ENCODE measurements around the gene SEMA5A. TPM values are rescaled to one million over a fixed set of nuclear protein-coding genes. Genes with fewer than 3 reads are reported as not detected.

SEMA5A gene
- total and polyA plus RNA-seq, 7 donors: 0.24 to 3.9 (median 0.66) TPM

GRCh38 chr5:9335754-9336495 is 209.9 kb downstream of the SEMA5A start:
- intact Hi-C loops (cut with DNase I): no loop called here
- TF ChIP-seq, protein P1, sequence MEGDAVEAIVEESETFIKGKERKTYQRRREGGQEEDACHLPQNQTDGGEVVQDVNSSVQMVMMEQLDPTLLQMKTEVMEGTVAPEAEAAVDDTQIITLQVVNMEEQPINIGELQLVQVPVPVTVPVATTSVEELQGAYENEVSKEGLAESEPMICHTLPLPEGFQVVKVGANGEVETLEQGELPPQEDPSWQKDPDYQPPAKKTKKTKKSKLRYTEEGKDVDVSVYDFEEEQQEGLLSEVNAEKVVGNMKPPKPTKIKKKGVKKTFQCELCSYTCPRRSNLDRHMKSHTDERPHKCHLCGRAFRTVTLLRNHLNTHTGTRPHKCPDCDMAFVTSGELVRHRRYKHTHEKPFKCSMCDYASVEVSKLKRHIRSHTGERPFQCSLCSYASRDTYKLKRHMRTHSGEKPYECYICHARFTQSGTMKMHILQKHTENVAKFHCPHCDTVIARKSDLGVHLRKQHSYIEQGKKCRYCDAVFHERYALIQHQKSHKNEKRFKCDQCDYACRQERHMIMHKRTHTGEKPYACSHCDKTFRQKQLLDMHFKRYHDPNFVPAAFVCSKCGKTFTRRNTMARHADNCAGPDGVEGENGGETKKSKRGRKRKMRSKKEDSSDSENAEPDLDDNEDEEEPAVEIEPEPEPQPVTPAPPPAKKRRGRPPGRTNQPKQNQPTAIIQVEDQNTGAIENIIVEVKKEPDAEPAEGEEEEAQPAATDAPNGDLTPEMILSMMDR (IDR thresholded peaks at IDR 0.05): no peak
- no peaks in the 10 kb centered on the region for H3K9me3 ChIP-seq
- H3K4me1 ChIP-seq: no peaks in the 10 kb centered on the region
- WGBS, 3 donors: 83 to 94% (median 84%) methylated on average over 2 of the region's 2 CpGs
- H3K36me3 ChIP-seq (ENCODE audit: insufficient read depth in 1 of 2, low read depth in 1 of 2): no peaks in the 10 kb centered on the region
- no peak for ATAC-seq
- no peaks in the 10 kb centered on the region for H3K27me3 ChIP-seq (ENCODE audit: insufficient read depth in 3 of 3, low read length in 2 of 3)
- DNase-seq: no peak
- no peak overlapping the region for H3K4me3 ChIP-seq
- no peak overlapping the region for H3K27ac ChIP-seq

- Histone ChIP-seq H3K27ac (no peak overlapping the region), H3K9me3 (no peaks in the 10 kb centered on the region), H3K27me3 (ENCODE audit: insufficient read depth in 3 of 3, low read length in 2 of 3) (no peaks in the 10 kb centered on the region), H3K36me3 (ENCODE audit: insufficient read depth in 1 of 2, low read depth in 1 of 2) (no peaks in the 10 kb centered on the region), H3K4me3 (no peak overlapping the region), H3K4me1 (no peaks in the 10 kb centered on the region)
- WGBS, 3 donors: 87 to 95% (median 87%) methylated on average over 2 of the region's 2 CpGs
- TF ChIP-seq, protein P1 (IDR thresholded peaks at IDR 0.05): no peak
- ATAC-seq (no peak), DNase-seq (no peak)
- intact Hi-C loops (cut with DNase I): no loop called here
These were observed 210.6 kb downstream of the SEMA5A start for GRCh38 chr5:9335269-9335668.

DNA sequence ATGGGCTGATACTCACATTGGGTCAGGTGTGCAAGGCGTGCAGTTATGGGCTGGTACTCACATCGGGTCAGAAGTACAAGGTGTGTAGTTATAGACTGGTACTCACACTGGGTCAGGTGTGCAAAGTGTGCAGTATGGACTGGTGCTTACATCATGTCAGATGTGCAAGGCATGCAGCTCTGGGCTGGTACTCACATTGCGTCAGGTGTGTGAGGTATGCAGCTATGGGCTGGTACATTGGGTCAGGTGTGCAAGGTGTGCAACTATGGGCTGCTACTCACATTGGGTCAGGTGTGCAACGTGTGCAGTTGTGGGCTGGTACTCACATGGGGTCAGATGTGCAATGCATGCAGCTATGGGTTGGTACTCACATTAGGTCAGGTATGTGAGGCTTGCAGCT is 213.8 kb downstream of the SEMA5A start:
- Histone ChIP-seq H3K36me3 (ENCODE audit: insufficient read depth in 1 of 2, low read depth in 1 of 2) (no peaks in the 10 kb centered on the region), H3K9me3 (no peaks in the 10 kb centered on the region), H3K27ac (no peak overlapping the region), H3K4me1 (no peaks in the 10 kb centered on the region), H3K4me3 (no peak overlapping the region), H3K27me3 (ENCODE audit: insufficient read depth in 3 of 3, low read length in 2 of 3) (no peaks in the 10 kb centered on the region)
- ATAC-seq: no peak
- DNase-seq: no peak
- intact Hi-C loops (cut with DNase I): no loop called here
- TF ChIP-seq, protein P1 (IDR thresholded peaks at IDR 0.05): no peak
- WGBS, 3 donors: 88 to 97% (median 88%) methylated on average over 4 of the region's 4 CpGs

DNA sequence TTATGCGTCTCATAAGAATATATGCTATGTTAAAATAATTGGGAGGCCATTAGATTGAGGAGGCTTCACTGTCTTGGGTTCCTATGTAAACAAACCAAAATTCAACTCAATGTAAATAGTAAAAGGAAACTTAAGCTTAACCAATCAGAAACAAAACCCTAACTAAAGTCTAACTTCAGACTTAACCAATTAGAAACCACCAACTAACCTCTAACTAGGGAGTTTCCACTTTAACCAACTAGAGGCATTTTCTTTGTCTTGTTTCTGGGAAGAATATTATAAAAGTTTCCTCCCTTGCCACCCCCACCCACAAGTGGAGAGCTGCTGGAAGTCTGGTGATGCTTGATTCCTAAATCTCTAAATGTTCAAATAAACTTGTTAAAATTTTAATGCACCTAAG is 214.5 kb downstream of the SEMA5A start:
- intact Hi-C loops (cut with DNase I): no loop called here
- no peak overlapping the region for H3K4me3 ChIP-seq
- TF ChIP-seq, protein P1 (IDR thresholded peaks at IDR 0.05): no peak
- H3K27me3 ChIP-seq (ENCODE audit: insufficient read depth in 3 of 3, low read length in 2 of 3): no peaks in the 10 kb centered on the region
- H3K4me1 ChIP-seq: no peaks in the 10 kb centered on the region
- H3K36me3 ChIP-seq (ENCODE audit: insufficient read depth in 1 of 2, low read depth in 1 of 2): no peaks in the 10 kb centered on the region
- WGBS, 3 donors: 42 to 94% (median 93%) methylated on average over 1 of the region's 1 CpG
- H3K27ac ChIP-seq: no peak overlapping the region
- DNase-seq: no peak
- H3K9me3 ChIP-seq: no peaks in the 10 kb centered on the region
- ATAC-seq: no peak

- no peaks in the 10 kb centered on the region for H3K27me3 ChIP-seq (ENCODE audit: insufficient read depth in 3 of 3, low read length in 2 of 3)
- TF ChIP-seq, protein P1 (IDR thresholded peaks at IDR 0.05): no peak
- intact Hi-C loops (cut with DNase I): no loop called here
- no peaks in the 10 kb centered on the region for H3K36me3 ChIP-seq (ENCODE audit: insufficient read depth in 1 of 2, low read depth in 1 of 2)
- DNase-seq: no peak
- no peak overlapping the region for H3K27ac ChIP-seq
- H3K4me3 ChIP-seq: no peak overlapping the region
- WGBS, 3 donors: 48 to 55% (median 52%) methylated on average over 4 of the region's 4 CpGs
- no peak for ATAC-seq
- H3K4me1 ChIP-seq: no peaks in the 10 kb centered on the region
- no peaks in the 10 kb centered on the region for H3K9me3 ChIP-seq
These were observed 216.8 kb downstream of the SEMA5A start for GRCh38 chr5:9329125-9329524.
